HG03175 (cell line): ENCODE results near the gene POC1B.

Experiments used
- ATAC-seq: cut with Tn5 transposase; IDR thresholded peaks from one replicate; pipeline ENCODE4 v1.9.1; 2021; ENCODE audit warnings: mild to moderate bottlenecking, moderate library complexity; ENCODE audit not compliant: unreplicated experiment

Gene POC1B

GRCh38 chr12:89525824-89526770 is at the start of gene POC1B:
Gene POC1B, minus strand, starts transcription at chr12:89526047. Its CDS starts 152 bp downstream, at chr12:89525895.
- peak; percentile 64 for ATAC-seq

- no peak for ATAC-seq
These were observed 49.5 kb upstream of the POC1B start for GRCh38 chr12:89575374-89575773.

GRCh38 chr12:89574736-89575208 is 48.9 kb upstream of the POC1B start:
- no peak for ATAC-seq

DNA sequence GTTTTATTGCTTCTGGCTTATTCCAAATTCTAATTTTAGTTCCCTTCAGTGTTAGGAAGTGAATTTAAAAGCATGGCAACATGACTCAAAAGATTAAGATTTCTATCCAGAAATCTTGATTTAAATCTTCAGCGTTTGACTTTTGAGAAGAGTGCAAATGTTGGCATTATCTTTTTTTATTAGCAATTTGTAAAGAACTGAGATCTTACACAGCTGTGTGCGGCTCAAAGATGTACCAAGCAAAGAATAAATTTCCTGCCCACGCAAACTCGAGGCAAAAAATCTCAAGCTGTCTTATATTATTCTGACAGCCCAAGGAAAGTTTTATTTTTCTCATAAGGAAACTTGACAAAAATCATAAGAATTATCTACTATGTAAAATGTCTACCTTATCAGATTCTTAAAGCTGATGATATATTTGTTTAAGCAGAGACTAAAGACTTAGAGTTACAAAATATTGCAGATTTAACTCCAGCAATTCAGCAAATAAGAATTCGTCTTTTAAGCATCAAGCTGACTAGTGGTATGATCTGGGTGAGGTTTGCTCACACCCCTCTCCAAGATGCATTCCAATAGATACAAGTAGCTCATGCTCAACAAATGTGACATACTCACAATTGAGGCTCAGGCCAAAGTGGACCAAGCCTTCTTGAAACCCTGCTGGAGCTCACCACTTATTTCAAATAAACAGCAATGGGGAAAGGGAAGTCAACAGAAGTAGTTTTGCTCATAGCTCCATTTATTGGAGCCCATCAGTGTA is 47.4 kb upstream of the POC1B start:
- no peak for ATAC-seq

DNA sequence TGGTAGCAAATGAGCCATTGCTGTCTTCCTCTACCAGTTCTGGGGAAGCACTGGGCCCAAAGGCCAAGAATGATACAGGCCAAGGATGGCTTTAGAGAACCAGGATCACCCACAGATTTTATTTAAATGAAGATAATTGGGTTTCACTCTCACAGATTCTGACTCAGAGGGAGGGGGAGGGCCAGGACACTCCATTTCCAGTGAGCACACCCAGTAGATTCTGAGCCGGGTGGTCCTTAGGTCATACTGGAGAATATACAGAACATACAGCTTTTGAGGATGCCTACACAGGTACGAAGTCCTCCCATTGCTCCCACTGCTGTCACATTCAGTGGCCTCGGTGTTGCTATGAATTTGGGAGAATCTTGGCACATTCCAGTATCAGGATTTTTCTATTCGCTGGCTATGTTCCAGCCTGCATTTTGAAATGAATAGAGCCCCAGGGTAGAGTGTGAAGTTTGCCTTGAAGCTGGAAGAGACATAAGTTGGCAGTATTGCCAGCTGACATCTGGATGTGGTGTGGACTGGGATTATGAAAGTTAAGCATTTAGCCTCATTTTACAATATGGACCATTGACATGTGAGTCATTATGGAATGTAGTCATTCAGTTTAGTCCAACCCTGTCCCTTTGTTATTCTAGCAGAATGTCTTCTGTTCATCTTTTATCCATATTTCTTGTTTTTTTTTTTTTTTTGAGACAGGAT is 45.8 kb upstream of the POC1B start:
- no peak for ATAC-seq

GRCh38 chr12:89568484-89568883 is 42.6 kb upstream of the POC1B start:
- ATAC-seq, result no peak

GRCh38 chr12:89567691-89568239 is 41.9 kb upstream of the POC1B start:
- no peak for ATAC-seq

- ATAC-seq, result no peak
These were observed 40.8 kb upstream of the POC1B start for GRCh38 chr12:89566615-89567014.

- no peak for ATAC-seq
These were observed 39.2 kb upstream of the POC1B start for GRCh38 chr12:89565002-89565401.

DNA sequence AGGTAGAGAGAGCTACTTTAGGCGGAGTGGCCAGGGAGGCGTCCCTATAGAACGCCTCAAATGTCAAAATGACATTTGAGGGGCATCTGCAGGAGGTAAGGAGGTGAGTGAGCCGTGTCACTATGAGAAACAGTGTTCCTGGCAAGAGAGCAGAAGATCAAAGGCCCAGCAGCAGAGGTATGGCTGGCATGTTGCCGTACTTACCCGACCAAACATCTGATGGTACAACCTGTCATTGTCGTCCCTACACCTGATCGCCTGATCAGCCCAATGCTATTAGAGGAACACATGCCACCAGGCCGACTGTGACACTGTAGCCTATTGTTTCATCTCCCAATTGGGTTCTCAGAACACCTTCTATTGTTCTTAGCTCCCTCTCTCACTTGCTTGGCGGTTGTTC is 33.9 kb upstream of the POC1B start:
- no peak for ATAC-seq

GRCh38 chr12:89556976-89557375 is 31.1 kb upstream of the POC1B start:
- no peak for ATAC-seq

DNA sequence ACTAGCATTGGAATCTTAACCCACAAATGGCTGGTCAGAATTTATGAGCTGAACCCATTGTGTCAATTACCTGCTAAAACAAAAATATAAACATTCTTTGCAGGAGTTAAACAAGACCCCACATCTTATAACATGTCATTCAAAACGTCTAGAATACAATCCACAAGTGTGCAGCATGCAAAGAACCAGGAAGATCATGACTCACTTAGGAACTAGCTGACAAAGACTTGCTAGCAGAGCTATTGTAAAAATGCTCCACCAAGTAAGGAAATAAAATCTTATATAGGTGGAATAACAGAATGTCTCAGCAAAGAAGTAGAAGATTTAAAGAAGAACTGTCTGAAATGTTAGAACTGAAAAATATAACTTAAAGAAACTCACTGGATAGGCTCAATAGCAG is 26.5 kb upstream of the POC1B start:
- ATAC-seq, result no peak

- no peak for ATAC-seq
These were observed 25.9 kb upstream of the POC1B start for GRCh38 chr12:89551747-89552146.

DNA sequence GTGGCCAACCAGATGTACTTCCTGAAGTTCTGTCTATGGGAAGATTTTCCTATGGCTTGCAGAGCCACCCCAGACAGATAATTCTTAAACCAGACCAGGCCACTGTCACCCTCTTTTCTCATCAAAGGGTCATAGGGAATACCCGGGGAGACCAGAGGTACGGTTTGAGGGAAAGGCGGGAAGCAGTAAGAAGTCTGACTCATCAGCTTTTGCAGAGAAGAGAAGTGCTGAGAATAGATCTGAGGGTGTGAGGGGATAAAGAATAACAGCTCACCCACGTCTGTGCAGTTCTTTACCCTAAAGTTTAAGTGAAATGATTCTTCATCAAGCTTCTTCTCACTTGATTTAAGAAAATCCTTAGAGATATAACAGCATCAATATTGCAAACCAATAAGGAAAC is 21.3 kb upstream of the POC1B start:
- no peak for ATAC-seq

DNA sequence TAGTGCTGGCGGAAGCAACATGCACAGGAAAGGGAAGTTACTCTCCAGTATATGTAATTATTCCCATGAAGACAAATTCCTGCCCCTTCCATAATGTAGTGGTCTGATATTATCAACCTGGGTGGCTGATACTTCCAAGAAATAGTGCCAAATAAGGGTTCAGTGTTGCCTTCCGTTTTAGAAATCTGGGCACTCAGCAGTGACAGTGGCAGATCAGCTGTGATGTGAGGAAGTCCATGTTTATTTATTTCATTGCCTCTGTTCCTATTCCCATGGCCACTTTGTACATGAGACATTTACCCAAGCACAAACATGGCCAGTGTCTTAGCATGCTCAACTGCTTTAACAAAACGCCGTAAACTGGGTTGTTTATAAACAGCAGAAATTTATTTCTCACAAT is 20.3 kb upstream of the POC1B start:
- no peak for ATAC-seq

GRCh38 chr12:89544681-89545184 is 18.9 kb upstream of the POC1B start:
- ATAC-seq, result no peak

DNA sequence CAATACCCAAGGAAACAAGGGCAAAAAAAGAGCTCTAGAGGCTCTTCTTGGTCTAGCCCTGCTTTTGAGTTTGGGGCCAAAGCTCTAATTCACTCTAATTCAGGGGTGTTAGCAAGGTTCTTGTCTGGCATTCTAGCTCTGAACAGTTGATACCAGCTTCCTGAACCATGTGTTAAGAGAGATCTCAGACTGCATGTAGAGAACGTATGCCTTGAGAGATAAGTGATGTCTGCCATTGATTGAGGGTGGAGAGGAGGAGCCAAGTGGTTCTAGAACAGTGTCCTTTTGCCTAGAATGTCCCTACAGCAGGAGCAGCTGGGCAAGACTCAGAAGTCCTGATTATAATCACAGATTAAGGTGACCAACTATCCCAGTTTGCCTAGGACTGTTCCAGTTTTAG is 18.2 kb upstream of the POC1B start:
- no peak for ATAC-seq

- ATAC-seq, result peak; percentile 72
These were observed 17.2 kb upstream of the POC1B start for GRCh38 chr12:89542912-89543592.

- no peak for ATAC-seq
These were observed 16.4 kb upstream of the POC1B start for GRCh38 chr12:89542236-89542635.

- no peak for ATAC-seq
These were observed 14.7 kb upstream of the POC1B start for GRCh38 chr12:89540586-89540985.
